WI38 (cell line): ENCODE results near the gene SMAD7.

Experiments used
- H3K4me3 ChIP-seq: 2 replicates; pipeline ENCODE4 v1.5.1; 2011; ENCODE audit warnings: low read depth, mild to moderate bottlenecking, control low read depth, low read length
- CTCF ChIP-seq: IDR thresholded peaks from 2 replicates; pipeline ENCODE4 v1.5.1; 2012; ENCODE audit warnings: low read depth, mild to moderate bottlenecking, control low read depth, low read length

SMAD7 gene

GRCh38 chr18:48942086-48942485, 8.7 kb downstream of the SMAD7 start:
- no peak overlapping the region for H3K4me3 ChIP-seq
- TF ChIP-seq CTCF, result no peak

GRCh38 chr18:48941672-48942071, 9.1 kb downstream of the SMAD7 start:
- TF ChIP-seq CTCF, result no peak

GRCh38 chr18:48940854-48941611, 9.7 kb downstream of the SMAD7 start:
- TF ChIP-seq CTCF, result no peak
- peak overlapping the region; percentile 28 for H3K4me3 ChIP-seq

More at GRCh38 chr18:48941672-48942071, 9.1 kb downstream of the SMAD7 start:
- peak overlapping the region; percentile 28 for H3K4me3 ChIP-seq

- peak overlapping the region; percentile 41 for H3K4me3 ChIP-seq
- no peak for TF ChIP-seq CTCF
Measured at GRCh38 chr18:48939205-48940097, 11.3 kb downstream of the SMAD7 start.

GRCh38 chr18:48938827-48939204, 11.9 kb downstream of the SMAD7 start:
- TF ChIP-seq CTCF, result no peak
- H3K4me3 ChIP-seq, result no peak overlapping the region; the same call in 1 of the 2 replicates

GRCh38 chr18:48937869-48938750, 12.7 kb downstream of the SMAD7 start:
- H3K4me3 ChIP-seq, result no peak overlapping the region

More at GRCh38 chr18:48937869-48938750, 12.7 kb downstream of the SMAD7 start:
- no peak for TF ChIP-seq CTCF
